H9 (cell line): ENCODE measurements around the gene C1QB. TPM values are rescaled to one million over a fixed set of nuclear protein-coding genes. Genes with fewer than 3 reads are reported as not detected.

Experiments used
- DNase-seq: peaks from one replicate; pipeline ENCODE4 v3.0.0-alpha.2; 2017
- H2AFZ ChIP-seq: one replicate; pipeline ENCODE4 v1.6.1; 2013; ENCODE audit warnings: mild to moderate bottlenecking, low read length, control low read depth, moderate library complexity
- H2AK5ac ChIP-seq: 2 replicates; pipeline ENCODE4 v1.6.1; 2013; ENCODE audit warnings: low read length, control low read depth, mixed read lengths; ENCODE audit not compliant: insufficient read length
- H2BK120ac ChIP-seq: one replicate; pipeline ENCODE4 v1.6.1; 2013; ENCODE audit warnings: low read depth, mild to moderate bottlenecking, low read length, control low read depth, inconsistent platforms; ENCODE audit not compliant: poor library complexity, severe bottlenecking
- H2BK12ac ChIP-seq: 2 replicates; pipeline ENCODE4 v1.6.1; 2013; ENCODE audit warnings: low read length, control low read depth, mixed read lengths, low read depth; ENCODE audit not compliant: insufficient read length
- H2BK15ac ChIP-seq: 2 replicates; pipeline ENCODE4 v1.6.1; 2013; ENCODE audit warnings: low read depth, low read length, control low read depth
- H2BK20ac ChIP-seq: one replicate; pipeline ENCODE4 v1.6.1; 2013; ENCODE audit warnings: low read depth, mild to moderate bottlenecking, low read length, control low read depth, inconsistent platforms; ENCODE audit not compliant: poor library complexity, severe bottlenecking
- H2BK5ac ChIP-seq: 2 replicates; pipeline ENCODE4 v1.6.1; 2013; ENCODE audit warnings: low read length, control low read depth, mixed read lengths; ENCODE audit not compliant: insufficient read length
- H3K14ac ChIP-seq: 2 replicates; pipeline ENCODE4 v1.6.1; 2013; ENCODE audit warnings: low read length, control low read depth; ENCODE audit not compliant: insufficient read depth
- H3K18ac ChIP-seq: 2 replicates; pipeline ENCODE4 v1.6.1; 2013; ENCODE audit warnings: low read depth, mild to moderate bottlenecking, mixed read lengths, low read length, control low read depth; ENCODE audit not compliant: insufficient read length
- H3K23ac ChIP-seq: 2 replicates; pipeline ENCODE4 v1.6.1; 2013; ENCODE audit warnings: low read length, control low read depth, mixed read lengths, low read depth; ENCODE audit not compliant: insufficient read length
- H3K23me2 ChIP-seq: 2 replicates; pipeline ENCODE4 v1.6.1; 2013; ENCODE audit warnings: low read depth, mild to moderate bottlenecking, mixed read lengths, low read length, control low read depth; ENCODE audit not compliant: insufficient read length, poor library complexity, severe bottlenecking
- H3K27ac ChIP-seq: 2 replicates; pipeline ENCODE4 v1.5.1; 2013; ENCODE audit warnings: low read length, control low read depth, mixed read lengths, low read depth; ENCODE audit not compliant: insufficient read length
- H3K27me3 ChIP-seq: 2 replicates; pipeline ENCODE4 v1.6.1; 2013; ENCODE audit warnings: low read length, control low read depth, inconsistent platforms; ENCODE audit not compliant: insufficient read depth
- H3K4ac ChIP-seq: 2 replicates; pipeline ENCODE4 v1.6.1; 2013; ENCODE audit warnings: low read depth, mild to moderate bottlenecking, control low read depth, inconsistent platforms, low read length, moderate library complexity
- H3K4me1 ChIP-seq: 2 replicates; pipeline ENCODE4 v1.6.1; 2013; ENCODE audit warnings: low read length, control low read depth, inconsistent platforms; ENCODE audit not compliant: insufficient read depth
- H3K4me2 ChIP-seq: 2 replicates; pipeline ENCODE4 v1.6.1; 2013; ENCODE audit warnings: low read length, control low read depth, mixed read lengths; ENCODE audit not compliant: insufficient read length, insufficient read depth
- H3K56ac ChIP-seq: 2 replicates; pipeline ENCODE4 v1.6.1; 2013; ENCODE audit warnings: low read depth, mild to moderate bottlenecking, mixed read lengths, low read length, control low read depth; ENCODE audit not compliant: insufficient read length
- H3K79me1 ChIP-seq: 2 replicates; pipeline ENCODE4 v1.6.1; 2013; ENCODE audit warnings: low read depth, mild to moderate bottlenecking, moderate library complexity, low read length, control low read depth, inconsistent platforms; ENCODE audit not compliant: insufficient read depth, poor library complexity, severe bottlenecking
- H3K79me2 ChIP-seq: 2 replicates; pipeline ENCODE4 v1.6.1; 2013; ENCODE audit warnings: low read length, control low read depth, inconsistent platforms; ENCODE audit not compliant: insufficient read depth
- H3K9ac ChIP-seq: 2 replicates; pipeline ENCODE4 v1.6.1; 2013; ENCODE audit warnings: low read length, control low read depth, mixed read lengths; ENCODE audit not compliant: insufficient read length; ENCODE audit errors: extremely low read depth
- H3K9me3 ChIP-seq: one replicate; pipeline ENCODE4 v1.6.1; 2013; ENCODE audit warnings: low read depth, low read length, inconsistent platforms; ENCODE audit not compliant: control insufficient read depth
- H3T11ph ChIP-seq: one replicate; pipeline ENCODE4 v1.6.1; 2013; ENCODE audit warnings: mild to moderate bottlenecking, low read length, control low read depth, inconsistent platforms
- H4K20me1 ChIP-seq: one replicate; pipeline ENCODE4 v1.6.1; 2013; ENCODE audit not compliant: control insufficient read depth, insufficient read length, insufficient read depth
- H4K5ac ChIP-seq: 2 replicates; pipeline ENCODE4 v1.6.1; 2013; ENCODE audit warnings: low read depth, mild to moderate bottlenecking, mixed read lengths, low read length, control low read depth; ENCODE audit not compliant: insufficient read length
- H4K8ac ChIP-seq: replicated peaks from 2 replicates; pipeline ENCODE4 v1.6.1; 2013; ENCODE audit warnings: low read length, control low read depth, mixed read lengths, low read depth; ENCODE audit not compliant: insufficient read length
- H4K91ac ChIP-seq: 2 replicates; pipeline ENCODE4 v1.6.1; 2013; ENCODE audit warnings: low read depth, mild to moderate bottlenecking, moderate library complexity, mixed read lengths, low read length, control low read depth; ENCODE audit not compliant: insufficient read length
- H3K27ac Mint-ChIP-seq, 3 experiments: 2 replicates in 2 of 3; 3 replicates in 1 of 3; pipeline ENCODE4 v1.8.0; 2020 to 2021; ENCODE audit warnings: mixed read lengths in 3 of 3, mild to moderate bottlenecking in 1 of 3, moderate library complexity in 1 of 3
- H3K27me3 Mint-ChIP-seq: 2 replicates; pipeline ENCODE4 v1.8.0; 2021; ENCODE audit warnings: low read depth, mild to moderate bottlenecking, moderate library complexity, mixed read lengths
- H3K36me3 Mint-ChIP-seq, 3 experiments: 2 replicates in 2 of 3; 3 replicates in 1 of 3; pipeline ENCODE4 v1.8.0; 2020 to 2021; ENCODE audit warnings: low read depth in 3 of 3, mixed read lengths in 3 of 3; ENCODE audit not compliant: insufficient read depth in 1 of 3
- H3K4me1 Mint-ChIP-seq, 2 experiments: 2 replicates each; pipeline ENCODE4 v1.8.0; 2020; ENCODE audit warnings: mixed read lengths in 2 of 2
- H3K4me3 Mint-ChIP-seq, 2 experiments: 2 replicates in 1 of 2; 3 replicates in 1 of 2; pipeline ENCODE4 v1.8.0; 2020 to 2021; ENCODE audit warnings: mild to moderate bottlenecking in 2 of 2, mixed read lengths in 2 of 2, moderate library complexity in 1 of 2
- H3K9me3 Mint-ChIP-seq, 2 experiments: 2 replicates in 1 of 2; 3 replicates in 1 of 2; pipeline ENCODE4 v1.8.0; 2020; ENCODE audit warnings: mild to moderate bottlenecking in 2 of 2, mixed read lengths in 2 of 2, moderate library complexity in 1 of 2
- WGBS: extraction: QIAGEN DNeasy Blood & Tissue Kit; methylation state at CpG from one replicate; pipeline ENCODE4 v1.1.7; 2013; ENCODE audit warnings: missing lambda C conversion rate, low lambda C conversion rate, mixed read lengths; ENCODE audit not compliant: insufficient read length; ENCODE audit errors: extremely low coverage; 5-methylcytosine and 5-hydroxymethylcytosine counted together
- long read RNA-seq: library from polyadenylated mRNA; unstranded; transcript quantifications from one replicate; pipeline ENCODE4 v2.0.0, GENCODE V29; 2020
- total RNA-seq: library from RNA; stranded (reverse); gene quantifications from 2 replicates; pipeline ENCODE4 v1.2.1, GENCODE V29; 2021
- TF ChIP-seq, protein P1 (sequence below): fragments of 200-600 bp; sonication (generic); conservative IDR thresholded peaks from 3 replicates; pipeline ENCODE4 v1.8.0; 2021; ENCODE audit warnings: antibody characterized with exemption, mild to moderate bottlenecking

The C1QB gene, protein sequence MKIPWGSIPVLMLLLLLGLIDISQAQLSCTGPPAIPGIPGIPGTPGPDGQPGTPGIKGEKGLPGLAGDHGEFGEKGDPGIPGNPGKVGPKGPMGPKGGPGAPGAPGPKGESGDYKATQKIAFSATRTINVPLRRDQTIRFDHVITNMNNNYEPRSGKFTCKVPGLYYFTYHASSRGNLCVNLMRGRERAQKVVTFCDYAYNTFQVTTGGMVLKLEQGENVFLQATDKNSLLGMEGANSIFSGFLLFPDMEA
- total RNA-seq: not detected in 2 replicates
- long read RNA-seq: 0 reads

DNA sequence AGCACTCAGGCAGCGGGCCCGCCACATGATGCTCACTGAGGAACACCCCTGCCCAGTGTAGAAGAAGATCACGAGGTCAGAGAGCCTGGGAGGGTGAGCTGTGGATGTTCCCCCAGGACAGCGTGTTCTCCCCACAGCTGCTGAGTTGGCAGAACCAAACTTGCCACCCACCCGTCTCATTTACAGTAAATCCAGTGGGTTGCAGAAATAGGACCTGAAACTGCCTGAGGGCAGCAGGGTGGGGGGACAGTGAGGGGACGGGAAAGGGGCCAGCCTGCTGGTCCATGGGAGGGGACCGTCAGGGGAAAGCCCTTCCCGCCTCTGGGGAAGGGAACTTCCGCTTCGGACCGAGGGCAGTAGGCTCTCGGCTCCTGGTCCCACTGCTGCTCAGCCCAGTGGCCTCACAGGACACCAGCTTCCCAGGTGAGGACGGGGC lies at the start of gene C1QB:
TSS of gene C1QB (plus strand) at position 356 of the 436 bp plus-strand sequence. CDS start 6,227 bp downstream, outside the sequence.
- Mint-ChIP-seq H3K27me3 (peaks cover 22% of the 10 kb centered on the region), H3K36me3 (no peaks in the 10 kb centered on the region), H3K4me3 (no peak within 1 kb of the TSS), H3K27ac (no peak within 1 kb of the TSS), H3K4me1 (peaks cover 0 to 7% of the 10 kb centered on the region in 2 experiments; a peak in 2 of 4 replicates), H3K9me3 (no peaks in the 10 kb centered on the region)
- TF ChIP-seq, protein P1, sequence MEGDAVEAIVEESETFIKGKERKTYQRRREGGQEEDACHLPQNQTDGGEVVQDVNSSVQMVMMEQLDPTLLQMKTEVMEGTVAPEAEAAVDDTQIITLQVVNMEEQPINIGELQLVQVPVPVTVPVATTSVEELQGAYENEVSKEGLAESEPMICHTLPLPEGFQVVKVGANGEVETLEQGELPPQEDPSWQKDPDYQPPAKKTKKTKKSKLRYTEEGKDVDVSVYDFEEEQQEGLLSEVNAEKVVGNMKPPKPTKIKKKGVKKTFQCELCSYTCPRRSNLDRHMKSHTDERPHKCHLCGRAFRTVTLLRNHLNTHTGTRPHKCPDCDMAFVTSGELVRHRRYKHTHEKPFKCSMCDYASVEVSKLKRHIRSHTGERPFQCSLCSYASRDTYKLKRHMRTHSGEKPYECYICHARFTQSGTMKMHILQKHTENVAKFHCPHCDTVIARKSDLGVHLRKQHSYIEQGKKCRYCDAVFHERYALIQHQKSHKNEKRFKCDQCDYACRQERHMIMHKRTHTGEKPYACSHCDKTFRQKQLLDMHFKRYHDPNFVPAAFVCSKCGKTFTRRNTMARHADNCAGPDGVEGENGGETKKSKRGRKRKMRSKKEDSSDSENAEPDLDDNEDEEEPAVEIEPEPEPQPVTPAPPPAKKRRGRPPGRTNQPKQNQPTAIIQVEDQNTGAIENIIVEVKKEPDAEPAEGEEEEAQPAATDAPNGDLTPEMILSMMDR: no peak
- Histone ChIP-seq H3K23ac (no peak within 1 kb of the TSS), H3K27me3 (no peaks in the 10 kb centered on the region; the same call in 1 of the 2 replicates), H3K9me3 (no peaks in the 10 kb centered on the region), H2BK12ac (no peak within 1 kb of the TSS), H3K9ac (no peak within 1 kb of the TSS), H3K23me2 (no peaks in the 10 kb centered on the region), H3K14ac (no peak within 1 kb of the TSS), H2BK5ac (no peak within 1 kb of the TSS), H2BK15ac (no peak within 1 kb of the TSS), H4K5ac (no peak within 1 kb of the TSS), H3K27ac (no peak within 1 kb of the TSS), H3K18ac (no peak within 1 kb of the TSS), H2AFZ (no peak within 1 kb of the TSS), H2BK120ac (no peak within 1 kb of the TSS), H3K79me2 (no peaks in the 10 kb centered on the region), H2AK5ac (no peak within 1 kb of the TSS), H3K79me1 (no peaks in the 10 kb centered on the region), H3K56ac (no peak within 1 kb of the TSS), H4K8ac (no peak within 1 kb of the TSS), H3T11ph (no peak within 1 kb of the TSS), H3K4me1 (no peaks in the 10 kb centered on the region), H3K4me2 (no peak within 1 kb of the TSS), H4K91ac (no peak within 1 kb of the TSS), H2BK20ac (no peak within 1 kb of the TSS), H4K20me1 (no peaks in the 10 kb centered on the region), H3K4ac (no peak within 1 kb of the TSS)
- WGBS: no CpG with 5 or more reads among the region's 13 CpGs
- no peak for DNase-seq
